Bronchial epithelial cell (primary cell): Measurements from ENCODE around the gene MBD6. TPM values are rescaled to one million over a fixed set of nuclear protein-coding genes. Genes with fewer than 3 reads are reported as not detected.
A peak's percentile ranks its signal among the peaks of the same experiment; 100 is the strongest.

ENCODE experiments used
- DNase-seq: peaks from one replicate; pipeline ENCODE4 v3.0.0-alpha.2; 2010; ENCODE audit warnings: low read depth
- FAIRE-seq: peaks from 2 replicates; lab custom pipeline; 2011; peaks lifted over from hg19 to GRCh38; lab: Jason Lieb, UNC
- H3K27me3 ChIP-seq: 2 replicates; pipeline ENCODE4 v1.5.1; 2011; ENCODE audit warnings: low read length; ENCODE audit not compliant: control insufficient read depth, insufficient read depth
- H3K36me3 ChIP-seq: 2 replicates; pipeline ENCODE4 v1.5.1; 2011; ENCODE audit warnings: low read length; ENCODE audit not compliant: control insufficient read depth, insufficient read depth
- H3K4me3 ChIP-seq: 2 replicates; pipeline ENCODE4 v1.5.1; 2011; ENCODE audit warnings: mild to moderate bottlenecking, low read depth, low read length, control low read depth
- total RNA-seq: library from RNA; depleted of rRNA; stranded (reverse); fragments of >200 nt; gene quantifications from 2 replicates; pipeline ENCODE4 v1.2.1, GENCODE V29; 2014
- TF ChIP-seq, protein P1 (sequence below): IDR thresholded peaks from 2 replicates; pipeline ENCODE4 v1.5.1; 2011; ENCODE audit warnings: mild to moderate bottlenecking, moderate library complexity, low read length, control low read depth, inconsistent platforms; ENCODE audit not compliant: insufficient read depth, severe bottlenecking

Gene MBD6
- total RNA-seq, 1 donor from 2014 or later = 5.0 TPM

GRCh38 chr12:57522887-57523705 is 472 bp downstream of the MBD6 start:
- peak; percentile 29 for DNase-seq
- H3K27me3 ChIP-seq = no peaks in the 10 kb centered on the region
- TF ChIP-seq, protein P1, sequence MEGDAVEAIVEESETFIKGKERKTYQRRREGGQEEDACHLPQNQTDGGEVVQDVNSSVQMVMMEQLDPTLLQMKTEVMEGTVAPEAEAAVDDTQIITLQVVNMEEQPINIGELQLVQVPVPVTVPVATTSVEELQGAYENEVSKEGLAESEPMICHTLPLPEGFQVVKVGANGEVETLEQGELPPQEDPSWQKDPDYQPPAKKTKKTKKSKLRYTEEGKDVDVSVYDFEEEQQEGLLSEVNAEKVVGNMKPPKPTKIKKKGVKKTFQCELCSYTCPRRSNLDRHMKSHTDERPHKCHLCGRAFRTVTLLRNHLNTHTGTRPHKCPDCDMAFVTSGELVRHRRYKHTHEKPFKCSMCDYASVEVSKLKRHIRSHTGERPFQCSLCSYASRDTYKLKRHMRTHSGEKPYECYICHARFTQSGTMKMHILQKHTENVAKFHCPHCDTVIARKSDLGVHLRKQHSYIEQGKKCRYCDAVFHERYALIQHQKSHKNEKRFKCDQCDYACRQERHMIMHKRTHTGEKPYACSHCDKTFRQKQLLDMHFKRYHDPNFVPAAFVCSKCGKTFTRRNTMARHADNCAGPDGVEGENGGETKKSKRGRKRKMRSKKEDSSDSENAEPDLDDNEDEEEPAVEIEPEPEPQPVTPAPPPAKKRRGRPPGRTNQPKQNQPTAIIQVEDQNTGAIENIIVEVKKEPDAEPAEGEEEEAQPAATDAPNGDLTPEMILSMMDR = no peak
- peak overlapping the region; percentile 77 for H3K4me3 ChIP-seq
- FAIRE-seq = no peak
- peaks cover 39% of the 10 kb centered on the region for H3K36me3 ChIP-seq

DNA sequence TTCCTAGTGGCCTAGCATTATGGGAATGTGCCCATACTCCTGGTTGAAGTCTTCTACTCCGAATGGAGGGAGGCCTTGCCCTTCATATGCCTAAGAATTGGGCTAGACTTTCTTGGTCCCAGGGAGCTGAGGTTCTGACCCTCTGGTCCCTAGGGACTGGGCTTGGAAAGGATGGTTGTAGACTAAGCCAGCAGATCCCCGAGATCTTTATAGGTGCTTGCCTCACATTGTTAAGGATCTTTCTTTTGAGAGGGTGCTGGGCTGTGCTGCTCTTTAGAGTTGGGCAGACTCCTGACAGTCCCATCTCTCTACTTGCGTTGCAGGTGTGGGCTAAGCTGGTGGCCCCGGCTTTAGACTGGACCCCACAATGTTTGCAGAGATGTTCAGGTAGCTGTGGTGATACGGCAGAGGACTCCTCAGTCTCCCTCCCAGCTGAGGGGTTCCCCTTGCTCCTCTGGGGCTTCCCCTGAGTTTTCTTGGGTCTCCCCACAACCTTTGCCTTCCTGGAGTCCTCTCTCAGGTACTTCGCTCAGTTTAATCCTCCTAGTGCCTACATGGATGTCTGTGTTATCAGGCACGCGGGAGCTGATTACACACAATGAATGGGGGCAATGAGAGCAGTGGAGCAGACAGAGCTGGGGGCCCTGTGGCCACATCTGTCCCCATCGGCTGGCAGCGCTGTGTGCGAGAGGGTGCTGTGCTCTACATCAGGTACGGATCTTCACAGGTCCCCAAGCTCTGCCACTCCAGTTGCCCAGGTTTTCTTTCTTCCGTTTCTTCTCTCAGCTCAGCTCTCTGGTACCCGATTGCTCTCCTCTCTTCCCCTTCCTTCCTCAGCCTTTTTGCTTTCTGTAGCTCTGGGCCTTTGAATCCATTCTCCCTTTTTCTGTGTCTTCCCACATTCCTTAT is 1.3 kb downstream of the MBD6 start:
- TF ChIP-seq, protein P1 = no peak
- no peak for FAIRE-seq
- H3K36me3 ChIP-seq = peaks cover 39% of the 10 kb centered on the region

DNA sequence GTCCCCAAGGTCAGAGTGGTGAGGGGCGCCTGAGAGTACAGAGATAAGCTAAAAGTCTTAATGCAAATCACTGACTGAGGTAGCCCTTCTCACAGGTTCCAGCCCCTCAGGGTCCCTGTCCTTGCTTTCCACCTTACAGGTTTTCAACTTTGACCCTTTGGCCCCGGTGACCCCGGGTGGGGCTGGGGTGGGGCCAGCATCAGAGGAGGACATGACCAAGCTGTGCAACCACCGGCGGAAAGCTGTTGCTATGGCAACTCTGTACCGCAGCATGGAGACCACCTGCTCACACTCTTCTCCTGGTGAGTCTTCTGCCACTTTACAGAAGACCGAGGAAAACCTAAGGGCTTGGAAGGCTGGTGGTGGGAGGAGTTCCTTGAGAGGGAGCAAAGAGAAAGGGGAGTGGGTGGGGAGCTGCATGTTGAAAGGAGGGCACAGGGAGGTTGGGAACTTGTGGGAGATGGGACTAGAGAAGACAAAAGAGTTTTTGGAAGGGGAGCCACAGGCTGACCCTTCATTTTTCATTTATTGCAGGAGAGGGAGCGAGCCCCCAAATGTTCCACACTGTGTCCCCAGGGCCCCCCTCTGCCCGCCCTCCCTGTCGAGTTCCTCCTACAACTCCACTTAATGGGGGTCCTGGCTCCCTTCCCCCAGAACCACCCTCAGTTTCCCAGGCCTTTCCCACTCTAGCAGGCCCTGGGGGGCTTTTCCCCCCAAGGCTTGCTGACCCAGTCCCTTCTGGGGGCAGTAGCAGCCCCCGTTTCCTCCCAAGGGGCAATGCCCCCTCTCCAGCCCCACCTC is 2.4 kb downstream of the MBD6 start:
- Histone ChIP-seq H3K4me3 (no peak overlapping the region), H3K36me3 (peaks cover 34% of the 10 kb centered on the region), H3K27me3 (no peaks in the 10 kb centered on the region)
- FAIRE-seq (no peak), DNase-seq (no peak)
- TF ChIP-seq, protein P1 = no peak

More for the DNA sequence above, 1.3 kb downstream of the MBD6 start:
- no peak for DNase-seq
- Histone ChIP-seq H3K4me3 (peak overlapping the region; percentile 77), H3K27me3 (no peaks in the 10 kb centered on the region)

DNA sequence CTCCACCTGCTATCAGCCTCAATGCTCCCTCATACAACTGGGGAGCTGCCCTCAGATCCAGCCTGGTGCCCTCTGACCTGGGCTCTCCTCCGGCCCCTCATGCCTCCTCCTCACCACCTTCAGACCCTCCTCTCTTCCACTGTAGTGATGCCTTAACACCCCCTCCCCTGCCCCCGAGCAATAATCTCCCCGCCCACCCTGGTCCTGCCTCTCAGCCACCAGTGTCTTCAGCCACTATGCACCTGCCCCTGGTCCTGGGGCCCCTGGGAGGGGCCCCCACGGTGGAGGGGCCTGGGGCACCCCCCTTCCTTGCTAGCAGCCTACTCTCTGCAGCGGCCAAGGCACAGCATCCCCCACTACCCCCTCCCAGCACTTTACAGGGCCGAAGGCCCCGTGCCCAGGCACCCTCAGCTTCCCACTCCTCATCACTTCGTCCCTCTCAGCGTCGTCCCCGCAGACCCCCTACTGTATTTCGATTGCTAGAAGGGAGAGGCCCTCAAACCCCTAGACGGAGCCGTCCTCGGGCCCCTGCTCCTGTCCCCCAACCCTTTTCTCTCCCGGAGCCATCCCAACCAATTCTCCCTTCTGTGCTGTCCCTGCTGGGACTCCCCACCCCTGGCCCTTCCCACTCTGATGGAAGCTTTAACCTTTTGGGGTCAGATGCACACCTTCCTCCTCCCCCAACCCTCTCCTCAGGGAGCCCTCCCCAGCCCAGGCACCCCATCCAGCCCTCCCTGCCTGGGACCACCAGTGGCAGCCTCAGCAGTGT is 3.2 kb downstream of the MBD6 start:
- Histone ChIP-seq H3K27me3 (no peaks in the 10 kb centered on the region), H3K4me3 (no peak overlapping the region), H3K36me3 (peaks cover 36% of the 10 kb centered on the region)
- DNase-seq = no peak
- no peak for FAIRE-seq
- TF ChIP-seq, protein P1 = no peak

DNA sequence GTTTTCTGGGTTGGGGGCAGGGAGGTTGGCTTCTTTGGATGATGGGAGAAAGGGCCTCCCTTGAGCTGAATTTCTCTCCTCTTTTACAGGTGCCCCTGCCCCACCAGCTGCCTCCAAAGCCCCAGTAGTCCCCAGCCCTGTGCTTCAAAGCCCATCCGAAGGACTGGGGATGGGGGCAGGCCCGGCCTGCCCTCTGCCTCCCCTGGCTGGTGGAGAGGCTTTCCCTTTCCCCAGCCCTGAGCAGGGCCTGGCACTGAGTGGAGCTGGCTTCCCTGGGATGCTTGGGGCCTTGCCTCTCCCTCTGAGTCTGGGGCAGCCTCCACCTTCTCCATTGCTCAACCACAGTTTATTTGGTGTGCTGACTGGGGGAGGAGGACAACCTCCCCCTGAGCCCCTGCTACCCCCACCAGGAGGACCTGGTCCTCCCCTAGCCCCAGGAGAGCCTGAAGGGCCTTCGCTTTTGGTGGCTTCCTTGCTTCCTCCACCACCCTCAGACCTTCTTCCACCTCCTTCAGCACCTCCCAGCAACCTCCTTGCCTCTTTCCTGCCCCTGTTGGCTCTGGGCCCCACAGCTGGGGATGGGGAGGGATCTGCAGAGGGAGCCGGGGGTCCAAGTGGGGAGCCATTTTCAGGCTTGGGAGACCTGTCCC is 4.0 kb downstream of the MBD6 start:
- H3K27me3 ChIP-seq = no peaks in the 10 kb centered on the region
- FAIRE-seq = no peak
- TF ChIP-seq, protein P1 = no peak
- H3K4me3 ChIP-seq = no peak overlapping the region
- peaks cover 37% of the 10 kb centered on the region for H3K36me3 ChIP-seq
- DNase-seq = no peak
